HEK293T (cell line): ENCODE measurements around the gene ST6GAL2.

Experiments used
- CTCF ChIA-PET: fragments of 350-600 bp; formaldehyde crosslinking; extraction: SDS; loops from one replicate; lab custom pipeline; 2021; ENCODE audit warnings: antibody characterized with exemption, inconsistent platforms; lab: Yijun Ruan, JAX
- POLR2A ChIA-PET: fragments of 350-600 bp; formaldehyde crosslinking; extraction: SDS; loops from one replicate; lab custom pipeline; 2020; ENCODE audit warnings: antibody characterized with exemption, inconsistent platforms; lab: Yijun Ruan, JAX
- DNase-seq: peaks from one replicate; pipeline ENCODE4 v3.0.0; 2012; ENCODE audit warnings: mixed read lengths; ENCODE audit errors: extremely low spot score
- ARNT ChIP-seq: fragments of 450-650 bp; IDR thresholded peaks from 2 replicates; pipeline ENCODE4 v1.6.1; 2017; ENCODE audit warnings: mild to moderate bottlenecking
- BHLHE40 ChIP-seq: fragments of 450-650 bp; IDR thresholded peaks from 2 replicates; pipeline ENCODE4 v1.6.1; 2016; ENCODE audit warnings: mild to moderate bottlenecking, moderate library complexity, borderline replicate concordance
- CTBP1 ChIP-seq: fragments of 450-650 bp; IDR thresholded peaks from 2 replicates; pipeline ENCODE4 v1.6.1; 2016; ENCODE audit warnings: borderline replicate concordance
- ELF4 ChIP-seq: fragments of 450-650 bp; IDR thresholded peaks from 2 replicates; pipeline ENCODE4 v1.6.1; 2017; ENCODE audit warnings: antibody characterized with exemption
- FOXA1 ChIP-seq: fragments of 450-650 bp; IDR thresholded peaks from 2 replicates; pipeline ENCODE4 v1.6.1; 2016; ENCODE audit warnings: mild to moderate bottlenecking
- FOXK2 ChIP-seq: fragments of 450-650 bp; IDR thresholded peaks from 2 replicates; pipeline ENCODE4 v1.6.1; 2016; ENCODE audit warnings: mild to moderate bottlenecking
- FOXM1 ChIP-seq: fragments of 450-650 bp; IDR thresholded peaks from 2 replicates; pipeline ENCODE4 v1.6.1; 2017; ENCODE audit warnings: mild to moderate bottlenecking, borderline replicate concordance
- HDGF ChIP-seq: fragments of 450-650 bp; IDR thresholded peaks from 2 replicates; pipeline ENCODE4 v1.6.1; 2017; ENCODE audit warnings: antibody characterized with exemption, borderline replicate concordance
- L3MBTL2 ChIP-seq: fragments of 450-650 bp; conservative IDR thresholded peaks from 2 replicates; pipeline ENCODE4 v1.6.1; 2016; ENCODE audit warnings: mild to moderate bottlenecking
- LEF1 ChIP-seq: fragments of 450-650 bp; IDR thresholded peaks from 2 replicates; pipeline ENCODE4 v1.6.1; 2017; ENCODE audit warnings: mild to moderate bottlenecking, borderline replicate concordance
- NFRKB ChIP-seq: fragments of 450-650 bp; IDR thresholded peaks from 2 replicates; pipeline ENCODE4 v1.6.1; 2016; ENCODE audit warnings: mild to moderate bottlenecking, moderate library complexity
- PKNOX1 ChIP-seq: fragments of 450-650 bp; IDR thresholded peaks from 2 replicates; pipeline ENCODE4 v1.6.1; 2016
- SP1 ChIP-seq: fragments of 450-650 bp; IDR thresholded peaks from 2 replicates; pipeline ENCODE4 v1.6.1; 2017
- SUZ12 ChIP-seq: fragments of 450-650 bp; IDR thresholded peaks from 2 replicates; pipeline ENCODE4 v1.6.1; 2016; ENCODE audit warnings: mild to moderate bottlenecking
- TARDBP ChIP-seq: fragments of 450-650 bp; IDR thresholded peaks from 2 replicates; pipeline ENCODE4 v1.6.1; 2016
- ZNF384 ChIP-seq: fragments of 450-650 bp; IDR thresholded peaks from 2 replicates; pipeline ENCODE4 v1.6.1; 2016

Gene ST6GAL2

GRCh38 chr2:106800976-106801655 is 84.9 kb downstream of the ST6GAL2 start:
- ChIA-PET POLR2A (no interaction called here), CTCF (no interaction called here)
- TF ChIP-seq NFRKB (no peak), FOXM1 (no peak), BHLHE40 (no peak), LEF1 (no peak), ELF4 (no peak), TARDBP (no peak), FOXK2 (no peak), HDGF (no peak), CTBP1 (no peak), PKNOX1 (no peak), L3MBTL2 (no peak), SUZ12 (no peak), ARNT (no peak), FOXA1 (no peak), ZNF384 (no peak), SP1 (no peak)
- DNase-seq: no peak

GRCh38 chr2:106800180-106800579 is 85.8 kb downstream of the ST6GAL2 start:
- TF ChIP-seq ARNT (no peak), TARDBP (no peak), FOXK2 (no peak), L3MBTL2 (no peak), FOXM1 (no peak), SP1 (no peak), NFRKB (no peak), SUZ12 (no peak), FOXA1 (no peak), ELF4 (no peak), LEF1 (no peak), CTBP1 (no peak), PKNOX1 (no peak), BHLHE40 (no peak)
- DNase-seq: no peak
- CTCF ChIA-PET: no interaction called here
- POLR2A ChIA-PET: no interaction called here

DNA sequence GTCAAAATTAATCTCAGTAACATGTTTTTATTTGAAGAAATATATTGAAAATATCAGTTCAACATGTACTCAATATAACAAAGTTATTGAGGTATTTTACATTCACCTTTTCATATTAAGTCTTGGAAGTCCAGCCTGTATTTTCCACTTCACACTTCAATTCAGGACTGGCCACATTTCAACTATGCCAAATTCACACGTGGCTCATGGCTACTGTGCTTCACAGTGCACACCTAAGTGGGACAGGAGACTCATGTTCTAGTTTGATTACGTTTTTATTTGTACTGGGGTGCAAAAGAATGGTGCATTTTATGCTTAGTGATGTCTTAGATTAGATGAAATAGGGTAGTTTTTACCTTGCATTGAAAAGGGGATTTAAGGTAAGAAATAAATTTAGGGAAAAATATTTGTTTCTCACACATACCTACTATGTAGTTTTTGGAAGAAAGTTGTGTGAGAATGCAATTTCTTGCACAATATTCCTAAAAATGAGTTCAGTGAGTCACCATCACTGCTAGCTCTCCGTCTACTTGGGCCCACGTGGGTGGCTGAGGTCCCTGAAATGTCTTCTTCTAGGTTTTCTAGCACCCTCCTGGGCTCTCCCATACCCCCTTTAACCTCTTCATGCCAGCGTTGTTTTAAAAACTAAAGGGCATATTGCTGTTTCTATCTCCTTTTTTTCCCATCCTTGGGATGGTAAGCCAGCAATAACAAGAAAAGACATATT is 87.0 kb downstream of the ST6GAL2 start:
- no peak for DNase-seq
- POLR2A ChIA-PET: no interaction called here
- CTCF ChIA-PET: no interaction called here
- TF ChIP-seq ZNF384: no peak
- no peak for TF ChIP-seq SUZ12
- no peak for TF ChIP-seq L3MBTL2
- no peak for TF ChIP-seq LEF1
- no peak for TF ChIP-seq NFRKB
- TF ChIP-seq PKNOX1: no peak
- no peak for TF ChIP-seq HDGF
- no peak for TF ChIP-seq FOXA1
- no peak for TF ChIP-seq ARNT
- no peak for TF ChIP-seq ELF4
- no peak for TF ChIP-seq CTBP1
- no peak for TF ChIP-seq BHLHE40
- TF ChIP-seq FOXK2: no peak
- TF ChIP-seq FOXM1: no peak
- TF ChIP-seq TARDBP: no peak
- TF ChIP-seq SP1: no peak

- TF ChIP-seq ZNF384 (no peak), CTBP1 (no peak), L3MBTL2 (no peak), BHLHE40 (no peak), NFRKB (no peak), TARDBP (no peak), ARNT (no peak), FOXA1 (no peak), HDGF (no peak), SP1 (no peak), ELF4 (no peak), FOXK2 (no peak), PKNOX1 (no peak), FOXM1 (no peak), LEF1 (no peak), SUZ12 (no peak)
- ChIA-PET CTCF (no interaction called here), POLR2A (no interaction called here)
- no peak for DNase-seq
These were observed 88.5 kb downstream of the ST6GAL2 start for GRCh38 chr2:106797494-106797893.

DNA sequence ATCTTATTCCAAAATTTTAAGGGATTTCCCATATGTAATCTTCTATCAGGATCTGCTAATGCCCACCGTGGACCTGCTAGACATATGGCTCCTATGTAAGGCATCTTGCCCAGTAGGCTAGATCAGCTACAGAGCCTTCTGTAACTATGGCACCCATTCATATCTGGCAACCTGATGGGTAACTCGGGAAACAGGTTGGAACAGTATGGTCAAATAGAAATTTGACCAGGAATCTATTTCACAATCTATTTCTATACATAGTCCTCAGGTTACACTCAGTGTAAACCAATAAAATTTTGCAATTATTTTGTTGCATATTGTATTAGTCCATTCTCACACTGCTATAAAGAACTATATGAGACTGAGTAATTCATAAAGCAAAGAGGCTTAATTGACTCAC is 93.3 kb downstream of the ST6GAL2 start:
- ChIA-PET POLR2A (no interaction called here), CTCF (no interaction called here)
- no peak for TF ChIP-seq SP1
- no peak for TF ChIP-seq FOXA1
- no peak for TF ChIP-seq BHLHE40
- TF ChIP-seq L3MBTL2: no peak
- TF ChIP-seq ZNF384: no peak
- no peak for TF ChIP-seq TARDBP
- no peak for TF ChIP-seq LEF1
- TF ChIP-seq ELF4: no peak
- no peak for TF ChIP-seq FOXM1
- no peak for TF ChIP-seq FOXK2
- no peak for TF ChIP-seq PKNOX1
- TF ChIP-seq NFRKB: no peak
- no peak for TF ChIP-seq CTBP1
- no peak for TF ChIP-seq ARNT
- TF ChIP-seq SUZ12: no peak
- TF ChIP-seq HDGF: no peak
- no peak for DNase-seq
